KMS-11 (cell line): ENCODE measurements around the gene SSPN.

ENCODE experiments used
- H2AFZ ChIP-seq: fragments of 200-600 bp; sonication (generic); 2 replicates; pipeline ENCODE4 v1.6.1; 2016; ENCODE audit warnings: antibody characterized with exemption, mixed run types, low read depth
- H3K27ac ChIP-seq: fragments of 200-600 bp; sonication (generic); 2 replicates; pipeline ENCODE4 v1.6.1; 2016; ENCODE audit warnings: mild to moderate bottlenecking, mixed run types
- H3K27me3 ChIP-seq: fragments of 200-600 bp; sonication (generic); 2 replicates; pipeline ENCODE4 v1.6.1; 2017; ENCODE audit warnings: mild to moderate bottlenecking, low read depth, mixed run types, moderate library complexity; ENCODE audit not compliant: insufficient read depth
- H3K36me3 ChIP-seq: fragments of 200-600 bp; sonication (generic); 2 replicates; pipeline ENCODE4 v1.6.1; 2017; ENCODE audit warnings: mild to moderate bottlenecking, mixed run types; ENCODE audit not compliant: insufficient read depth
- H3K4me1 ChIP-seq: fragments of 200-600 bp; sonication (generic); 2 replicates; pipeline ENCODE4 v1.6.1; 2016; ENCODE audit warnings: mild to moderate bottlenecking, low read depth, mixed run types; ENCODE audit not compliant: poor library complexity, severe bottlenecking
- H3K4me2 ChIP-seq: fragments of 200-600 bp; sonication (generic); 2 replicates; pipeline ENCODE4 v1.7.0; 2016; ENCODE audit warnings: mild to moderate bottlenecking, mixed run types
- H3K4me3 ChIP-seq: fragments of 200-600 bp; sonication (generic); IDR thresholded peaks from 2 replicates; pipeline ENCODE4 v1.6.1; 2017; ENCODE audit warnings: low read depth, low read length, mixed read lengths; ENCODE audit not compliant: insufficient read depth
- H3K79me2 ChIP-seq: fragments of 200-600 bp; sonication (generic); 2 replicates; pipeline ENCODE4 v1.6.1; 2016; ENCODE audit warnings: low read depth, mixed run types; ENCODE audit not compliant: insufficient read depth
- H3K9ac ChIP-seq: fragments of 200-600 bp; sonication (generic); 2 replicates; pipeline ENCODE4 v1.6.1; 2016; ENCODE audit warnings: mild to moderate bottlenecking, mixed run types
- H4K20me1 ChIP-seq: fragments of 200-600 bp; sonication (generic); 2 replicates; pipeline ENCODE4 v1.6.1; 2016; ENCODE audit warnings: mild to moderate bottlenecking, mixed run types; ENCODE audit not compliant: insufficient read depth
- CTCF ChIP-seq: fragments of 200-600 bp; sonication (generic); conservative IDR thresholded peaks from 2 replicates; pipeline ENCODE4 v1.6.1; 2017; ENCODE audit warnings: low read depth, mild to moderate bottlenecking, antibody characterized with exemption, low read length, moderate library complexity, mixed read lengths

SSPN gene

GRCh38 chr12:26242683-26243082, 47.3 kb downstream of the SSPN start:
- TF ChIP-seq CTCF = no peak
- no peaks in the 10 kb centered on the region for H4K20me1 ChIP-seq
- no peak overlapping the region for H2AFZ ChIP-seq
- no peak overlapping the region for H3K4me3 ChIP-seq
- H3K79me2 ChIP-seq = no peaks in the 10 kb centered on the region
- H3K36me3 ChIP-seq = no peaks in the 10 kb centered on the region
- H3K4me2 ChIP-seq = no peak overlapping the region
- no peak overlapping the region for H3K27ac ChIP-seq
- peaks cover 25% of the 10 kb centered on the region for H3K4me1 ChIP-seq
- H3K27me3 ChIP-seq = no peaks in the 10 kb centered on the region
- H3K9ac ChIP-seq = no peak overlapping the region

GRCh38 chr12:26244503-26244902, 49.1 kb downstream of the SSPN start:
- Histone ChIP-seq H3K9ac (no peak overlapping the region), H3K27me3 (no peaks in the 10 kb centered on the region), H3K27ac (no peak overlapping the region), H3K4me3 (no peak overlapping the region), H3K4me1 (peaks cover 32% of the 10 kb centered on the region), H3K36me3 (no peaks in the 10 kb centered on the region), H2AFZ (no peak overlapping the region), H4K20me1 (no peaks in the 10 kb centered on the region), H3K4me2 (no peak overlapping the region), H3K79me2 (no peaks in the 10 kb centered on the region)
- TF ChIP-seq CTCF = no peak

GRCh38 chr12:26245175-26245942, 50.0 kb downstream of the SSPN start:
- H3K36me3 ChIP-seq = no peaks in the 10 kb centered on the region
- no peak overlapping the region; the same call in 1 of the 2 replicates for H3K4me2 ChIP-seq
- no peak overlapping the region for H2AFZ ChIP-seq
- H3K4me1 ChIP-seq = peaks cover 32% of the 10 kb centered on the region
- no peak overlapping the region for H3K27ac ChIP-seq
- no peak overlapping the region for H3K4me3 ChIP-seq
- H3K27me3 ChIP-seq = no peaks in the 10 kb centered on the region
- H3K9ac ChIP-seq = no peak overlapping the region
- no peaks in the 10 kb centered on the region for H3K79me2 ChIP-seq
- H4K20me1 ChIP-seq = no peaks in the 10 kb centered on the region
- no peak for TF ChIP-seq CTCF

GRCh38 chr12:26246483-26247164, 51.3 kb downstream of the SSPN start:
- Histone ChIP-seq H3K4me2 (no peak overlapping the region), H2AFZ (no peak overlapping the region), H3K27ac (no peak overlapping the region), H3K36me3 (no peaks in the 10 kb centered on the region), H3K79me2 (no peaks in the 10 kb centered on the region), H3K4me1 (peaks cover 32% of the 10 kb centered on the region), H3K27me3 (no peaks in the 10 kb centered on the region), H4K20me1 (no peaks in the 10 kb centered on the region), H3K4me3 (no peak overlapping the region), H3K9ac (no peak overlapping the region)
- no peak for TF ChIP-seq CTCF
